ENCODE data around the gene PCGF1. TPM values are rescaled to one million over a fixed set of nuclear protein-coding genes. Genes with fewer than 3 reads are reported as not detected.
"Not testable (repeated sequence)": the region's sequence is repeated elsewhere in the genome, so short reads cannot be mapped to it uniquely, and the experiment has no call there.

The PCGF1 gene
- total and polyA plus RNA-seq, 2 experiments from 2014 or later: 10.9 to 14.2 TPM

GRCh38 chr2:74462054-74462785 is 45.3 kb downstream of the PCGF1 start:
- Histone ChIP-seq H3K4me3 (no peak overlapping the region), H3K27ac (no peak overlapping the region), H3K4me1 (ENCODE audit: low read depth) (no peaks in the 10 kb centered on the region), H3K27me3 (no peaks in the 10 kb centered on the region), H3K9me3 (ENCODE audit: low read depth) (no peaks in the 10 kb centered on the region), H3K36me3 (peaks cover 9% of the 10 kb centered on the region)
- DNase-seq (ENCODE audit: low read depth in 1 of 2, low spot score in 1 of 2): no peak
- TF ChIP-seq CTCF (IDR thresholded peaks at IDR 0.05; ENCODE audit: low read depth, low read length): no peak

- peak; percentile 15 for TF ChIP-seq CTCF (IDR thresholded peaks at IDR 0.05; ENCODE audit: low read depth, low read length)
- Histone ChIP-seq H3K4me3 (no peak overlapping the region), H3K4me1 (ENCODE audit: low read depth) (peaks cover 5% of the 10 kb centered on the region), H3K9me3 (ENCODE audit: low read depth) (no peaks in the 10 kb centered on the region), H3K27me3 (no peaks in the 10 kb centered on the region), H3K36me3 (peaks cover 9% of the 10 kb centered on the region), H3K27ac (no peak overlapping the region)
- peak; percentile 9 to 11 for DNase-seq (ENCODE audit: low read depth in 1 of 2, low spot score in 1 of 2)
Observed at GRCh38 chr2:74461187-74462053, 46.1 kb downstream of the PCGF1 start.

GRCh38 chr2:74460187-74460586 is 47.3 kb downstream of the PCGF1 start:
- not testable (repeated sequence) for H3K4me3 ChIP-seq; DNase-seq (ENCODE audit: low read depth in 1 of 2, low spot score in 1 of 2); H3K9me3 ChIP-seq (ENCODE audit: low read depth); H3K36me3 ChIP-seq; H3K4me1 ChIP-seq (ENCODE audit: low read depth); H3K27ac ChIP-seq; H3K27me3 ChIP-seq

GRCh38 chr2:74459503-74460118 is 47.9 kb downstream of the PCGF1 start:
- not testable (repeated sequence) for DNase-seq (ENCODE audit: low read depth in 1 of 2, low spot score in 1 of 2); H3K27me3 ChIP-seq; H3K27ac ChIP-seq; H3K4me1 ChIP-seq (ENCODE audit: low read depth); H3K9me3 ChIP-seq (ENCODE audit: low read depth); H3K36me3 ChIP-seq
- H3K4me3 ChIP-seq: peak overlapping the region; percentile 86

GRCh38 chr2:74458938-74459363 is 48.5 kb downstream of the PCGF1 start:
- TF ChIP-seq CTCF (IDR thresholded peaks at IDR 0.05; ENCODE audit: low read depth, low read length): no peak
- peak in 1 of 2 donors; percentile 25 for DNase-seq (ENCODE audit: low read depth in 1 of 2, low spot score in 1 of 2)
- H3K27me3 ChIP-seq: no peaks in the 10 kb centered on the region
- no peaks in the 10 kb centered on the region for H3K9me3 ChIP-seq (ENCODE audit: low read depth)
- H3K4me3 ChIP-seq: peak overlapping the region; percentile 86
- peaks cover 5% of the 10 kb centered on the region for H3K4me1 ChIP-seq (ENCODE audit: low read depth)
- H3K27ac ChIP-seq: no peak overlapping the region
- peaks cover 9% of the 10 kb centered on the region for H3K36me3 ChIP-seq

GRCh38 chr2:74458132-74458937 is 49.2 kb downstream of the PCGF1 start, which contains the start of gene WBP1:
Gene WBP1 (plus strand): TSS chr2:74458438. CDS start chr2:74458603, 165 bp downstream.
- Histone ChIP-seq H3K9me3 (ENCODE audit: low read depth) (no peaks in the 10 kb centered on the region), H3K27me3 (no peaks in the 10 kb centered on the region), H3K36me3 (peaks cover 9% of the 10 kb centered on the region), H3K4me1 (ENCODE audit: low read depth) (peaks cover 5% of the 10 kb centered on the region), H3K27ac (peak within 1 kb of the TSS; percentile 88), H3K4me3 (peak within 1 kb of the TSS; percentile 86)
- no peak for TF ChIP-seq CTCF (IDR thresholded peaks at IDR 0.05; ENCODE audit: low read depth, low read length)
- peak; percentile 99 to 100 for DNase-seq (ENCODE audit: low read depth in 1 of 2, low spot score in 1 of 2)
